Stomach smooth muscle (tissue), 2 donors: ENCODE results near the gene HCAR1.
"Not testable (repeated sequence)": the region's sequence is repeated elsewhere in the genome, so short reads cannot be mapped to it uniquely, and the experiment has no call there.

Source experiments
- H3K27ac ChIP-seq: one replicate; pipeline ENCODE4 v1.7.0; 2013; ENCODE audit warnings: mild to moderate bottlenecking, low read length, inconsistent platforms
- H3K27me3 ChIP-seq, 2 donors: one replicate each; pipeline ENCODE4 v1.7.0; 2013; ENCODE audit warnings: low read length in 2 of 2; ENCODE audit not compliant: insufficient read depth in 2 of 2, control insufficient read depth in 1 of 2
- H3K36me3 ChIP-seq, 2 donors: one replicate each; pipeline ENCODE4 v1.7.0; 2013; ENCODE audit warnings: low read length in 2 of 2; ENCODE audit not compliant: control insufficient read depth in 2 of 2, insufficient read depth in 2 of 2
- H3K4me1 ChIP-seq: one replicate; pipeline ENCODE4 v1.7.0; 2013; ENCODE audit warnings: low read length; ENCODE audit not compliant: control insufficient read depth, insufficient read depth
- H3K4me3 ChIP-seq, 2 donors: one replicate each; pipeline ENCODE4 v1.7.0; 2013; ENCODE audit warnings: low read length in 2 of 2
- H3K9ac ChIP-seq, 2 donors: one replicate each; pipeline ENCODE4 v1.7.0; 2013; ENCODE audit warnings: low read length in 2 of 2, mild to moderate bottlenecking in 1 of 2
- H3K9me3 ChIP-seq, 2 donors: one replicate each; pipeline ENCODE4 v1.7.0; 2013; ENCODE audit warnings: low read length in 2 of 2; ENCODE audit not compliant: control insufficient read depth in 2 of 2
- donor health status: healthy.
- donor health status: Pancreatic carcinoma.

HCAR1 gene

DNA sequence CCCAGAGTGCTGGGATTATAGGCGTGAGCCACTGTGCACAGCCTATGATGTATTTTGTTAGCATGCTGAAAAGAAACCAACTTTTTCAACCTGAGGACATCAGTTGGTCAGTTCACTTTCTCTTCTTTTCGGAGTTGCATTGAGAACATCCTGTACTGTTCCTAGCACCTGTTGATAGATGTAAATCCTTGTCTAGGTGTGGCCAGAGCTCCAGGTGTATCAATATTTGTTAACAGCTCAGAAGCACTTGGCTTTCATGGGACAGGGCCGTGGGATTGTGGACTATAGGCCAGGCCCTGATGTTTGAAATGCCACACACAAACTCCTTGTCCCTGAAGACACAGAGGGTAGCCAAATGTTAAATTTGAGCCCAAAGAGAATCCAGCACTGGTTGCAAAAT, 42.4 kb downstream of the HCAR1 start:
- H3K27ac ChIP-seq = no peak overlapping the region
- H3K36me3 ChIP-seq = no peaks in the 10 kb centered on the region
- no peaks in the 10 kb centered on the region for H3K27me3 ChIP-seq
- no peak overlapping the region for H3K4me3 ChIP-seq
- H3K9ac ChIP-seq = no peak overlapping the region
- H3K9me3 ChIP-seq = no peaks in the 10 kb centered on the region
- no peaks in the 10 kb centered on the region for H3K4me1 ChIP-seq

DNA sequence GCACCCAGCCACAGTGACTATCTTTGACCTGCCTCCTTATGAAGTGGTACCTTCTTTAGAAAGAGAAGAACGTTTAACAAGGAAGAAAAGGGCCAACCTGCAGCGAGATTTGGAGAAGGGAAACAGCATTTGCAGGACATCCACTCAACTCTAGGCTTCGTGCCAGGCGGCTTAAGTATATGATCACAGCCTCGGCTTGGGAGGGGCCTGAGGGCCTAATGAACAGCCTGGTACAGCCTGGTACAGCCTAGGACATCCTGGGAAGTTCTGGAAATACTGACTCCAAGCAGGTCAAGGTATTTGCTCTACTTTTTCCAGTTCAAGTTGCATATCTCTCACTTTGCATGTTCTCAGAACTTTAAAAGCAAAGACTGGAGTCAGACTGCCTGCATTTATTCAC, 43.6 kb downstream of the HCAR1 start:
- H3K9ac ChIP-seq = no peak overlapping the region
- H3K27me3 ChIP-seq = no peaks in the 10 kb centered on the region
- no peaks in the 10 kb centered on the region for H3K4me1 ChIP-seq
- H3K36me3 ChIP-seq = no peaks in the 10 kb centered on the region
- H3K27ac ChIP-seq = no peak overlapping the region
- no peak overlapping the region for H3K4me3 ChIP-seq
- no peaks in the 10 kb centered on the region for H3K9me3 ChIP-seq

- Histone ChIP-seq H3K9me3 (no peaks in the 10 kb centered on the region), H3K27ac (no peak overlapping the region), H3K9ac (no peak overlapping the region), H3K36me3 (no peaks in the 10 kb centered on the region), H3K4me1 (no peaks in the 10 kb centered on the region), H3K4me3 (no peak overlapping the region), H3K27me3 (no peaks in the 10 kb centered on the region)
Measured at GRCh38 chr12:122686538-122686937, 44.1 kb downstream of the HCAR1 start.

DNA sequence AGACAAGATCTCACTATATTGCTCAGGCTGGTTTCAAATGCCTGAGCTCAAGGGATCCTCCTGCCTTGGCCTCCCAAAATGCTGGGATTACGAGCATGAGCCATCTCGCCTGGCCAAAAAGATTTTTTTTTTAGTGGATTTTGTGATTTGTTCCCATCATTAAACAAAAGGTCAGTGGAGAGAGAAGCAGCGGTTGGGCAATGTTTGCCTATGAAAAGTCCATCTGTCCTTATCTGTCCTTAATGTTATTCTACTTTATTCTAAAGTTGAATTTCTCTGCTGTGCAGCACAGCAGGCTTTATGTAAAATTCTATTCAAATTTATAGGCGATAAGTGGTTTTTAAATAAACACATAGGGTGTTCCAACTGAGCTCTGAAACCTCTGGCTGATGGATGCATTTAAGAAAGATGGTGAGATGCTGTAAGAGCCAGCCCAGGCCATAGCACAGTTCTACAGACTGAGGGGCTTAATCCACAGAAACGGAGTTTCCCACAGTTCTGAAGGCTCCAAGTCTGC, 46.3 kb downstream of the HCAR1 start:
- H3K27ac ChIP-seq = no peak overlapping the region
- no peaks in the 10 kb centered on the region for H3K27me3 ChIP-seq
- H3K4me1 ChIP-seq = no peaks in the 10 kb centered on the region
- H3K9ac ChIP-seq = no peak overlapping the region
- H3K9me3 ChIP-seq = no peaks in the 10 kb centered on the region
- no peak overlapping the region for H3K4me3 ChIP-seq
- no peaks in the 10 kb centered on the region for H3K36me3 ChIP-seq

DNA sequence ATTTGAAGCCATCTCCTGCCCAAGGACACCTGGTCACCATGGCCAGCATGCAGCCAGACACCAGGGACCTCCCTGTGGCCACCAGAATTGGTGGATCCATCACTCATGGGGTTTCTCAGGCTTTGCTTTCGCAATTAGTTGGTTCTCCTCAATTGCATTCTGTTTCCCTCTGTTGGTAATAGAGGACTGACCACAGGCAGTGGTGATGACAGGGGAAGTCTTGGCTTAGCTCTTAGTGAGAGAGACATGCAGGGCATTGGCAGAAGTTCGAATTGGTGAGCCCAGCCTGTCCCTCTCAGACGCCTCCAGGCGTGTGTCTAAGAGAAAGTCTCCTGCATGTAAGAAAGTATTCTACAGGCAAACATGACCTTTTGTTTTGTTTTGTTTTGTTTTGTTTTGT, 48.8 kb downstream of the HCAR1 start:
- Histone ChIP-seq H3K4me1 (no peaks in the 10 kb centered on the region), H3K4me3 (no peak overlapping the region), H3K36me3 (no peaks in the 10 kb centered on the region), H3K9me3 (no peaks in the 10 kb centered on the region), H3K27me3 (no peaks in the 10 kb centered on the region), H3K27ac (no peak overlapping the region), H3K9ac (no peak overlapping the region)

GRCh38 chr12:122680989-122681388, 49.7 kb downstream of the HCAR1 start:
- H3K27ac ChIP-seq, H3K36me3 ChIP-seq: not testable (repeated sequence)

GRCh38 chr12:122676781-122677180, 53.9 kb downstream of the HCAR1 start:
- not testable (repeated sequence) for H3K36me3 ChIP-seq, H3K9me3 ChIP-seq, H3K4me1 ChIP-seq, H3K27ac ChIP-seq, H3K4me3 ChIP-seq, H3K9ac ChIP-seq, H3K27me3 ChIP-seq

More at GRCh38 chr12:122680989-122681388, 49.7 kb downstream of the HCAR1 start:
- not testable (repeated sequence) for H3K9ac ChIP-seq, H3K4me1 ChIP-seq, H3K9me3 ChIP-seq, H3K27me3 ChIP-seq, H3K4me3 ChIP-seq
